ACHN (cell line): ENCODE results near the gene TMBIM1.
A peak's percentile ranks its signal among the peaks of the same experiment; 100 is the strongest.

ENCODE experiments used
- DNase-seq: peaks from one replicate; pipeline ENCODE4 v3.0.0-alpha.2; 2015
- in situ Hi-C: cut with HindIII; loops from 2 replicates; pipeline ENCODE4 v1.10.0; 2017; ENCODE audit warnings: low sequenced_read_pairs, low pct_ligation_motif_present, low pct_unique_long_range_greater_than_20kb

Gene TMBIM1

GRCh38 chr2:218236829-218237228 is 55.5 kb downstream of the TMBIM1 start:
- no peak for DNase-seq
- in situ Hi-C loops: no loop called here

GRCh38 chr2:218235017-218235416 is 57.3 kb downstream of the TMBIM1 start:
- in situ Hi-C loops: no loop called here
- DNase-seq: no peak

- in situ Hi-C loops: no loop called here
Measured at GRCh38 chr2:218234521-218234920, 57.8 kb downstream of the TMBIM1 start.

GRCh38 chr2:218233543-218233942 is 58.8 kb downstream of the TMBIM1 start:
- no peak for DNase-seq
- in situ Hi-C loops: no loop called here

More at GRCh38 chr2:218234521-218234920, 57.8 kb downstream of the TMBIM1 start:
- no peak for DNase-seq

GRCh38 chr2:218230882-218231281 is 61.4 kb downstream of the TMBIM1 start:
- in situ Hi-C loops: no loop called here
- peak; percentile 93 for DNase-seq

GRCh38 chr2:218229851-218230250 is 62.5 kb downstream of the TMBIM1 start:
- in situ Hi-C loops: no loop called here

GRCh38 chr2:218229239-218229638 is 63.1 kb downstream of the TMBIM1 start:
- DNase-seq: peak; percentile 79
- in situ Hi-C loops: no loop called here

More at GRCh38 chr2:218229851-218230250, 62.5 kb downstream of the TMBIM1 start:
- DNase-seq: peak; percentile 43

GRCh38 chr2:218228366-218229090 is 63.8 kb downstream of the TMBIM1 start:
- in situ Hi-C loops: no loop called here
- DNase-seq: peak; percentile 28

- DNase-seq: no peak
- in situ Hi-C loops: no loop called here
Measured at GRCh38 chr2:218226903-218227302, 65.4 kb downstream of the TMBIM1 start.
